Heart left ventricle (tissue), 13 donors: ENCODE data around the gene CTNNA1.

Source experiments
- POLR2A ChIP-seq, 2 donors: fragments of 450-650 bp; IDR thresholded peaks; one replicate each; pipeline ENCODE4 v1.6.1; 2017; ENCODE audit warnings: antibody characterized with exemption in 2 of 2, mild to moderate bottlenecking in 2 of 2, moderate library complexity in 2 of 2
- TF ChIP-seq, protein P1 (sequence below), 12 donors: fragments of 200-600 bp; sonication (generic) in 4 of 12; IDR thresholded peaks; one replicate each; pipeline versions ENCODE4 v1.5.0 to v1.8.0; 2018 to 2022; ENCODE audit warnings: antibody characterized with exemption in 12 of 12, mild to moderate bottlenecking in 5 of 12
- donor health status: ischemic (EF 13 %, LVEDD 7.1; RV severe dilation, severe dysfunction).
- donor health status: DM: no; HTN: yes; CAD: no.
- donor health status: DM: no; HTN: no; CAD: no.
- donor health status: ischemic (EF 25% LVEDD 6.9; RV normal size, moderate dysfunction).
- donor health status: ischemic (EF 25% LVEDD 5.7; RV mildly dilated, moderate dysfunction).
- donor health status: ischemic (EF 35%, LVEDD 5.7; RV mildly dilated, moderate dysfunction).
- donor health status: nonischemic (EF 11% LVEDD 7.7; RV severe dilation, severe dysfunction).
- donor health status: DM: yes; HTN: yes; CAD: no.
- donor health status: PGD.
- donor health status: ischemic (EF 29% LVEDD 5.4; RV normal size, mild dysfunction).
- donor health status: nonischemic (EF 23%, LVEDD 6.1; RV moderate dilation, normal function).

DNA sequence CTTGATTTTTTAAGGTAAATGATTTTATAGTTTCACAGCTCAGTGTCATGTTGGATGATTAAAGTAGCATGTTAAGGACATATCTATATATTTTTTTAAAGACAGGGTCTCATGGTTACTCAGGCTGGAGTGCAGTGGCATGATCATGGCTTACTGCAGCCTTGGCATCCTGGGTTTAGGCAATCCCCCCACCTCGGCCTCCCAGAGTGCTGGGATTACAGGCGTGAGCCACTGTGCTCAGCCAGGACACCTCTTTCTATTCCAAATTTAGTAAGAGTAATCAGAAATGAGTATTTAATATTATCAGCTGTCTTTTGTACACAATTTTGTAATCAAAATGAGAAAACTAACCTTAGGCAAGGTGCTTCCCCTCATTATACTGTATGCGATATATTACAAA, 160.5 kb downstream of the CTNNA1 start:
- TF ChIP-seq, protein P1, sequence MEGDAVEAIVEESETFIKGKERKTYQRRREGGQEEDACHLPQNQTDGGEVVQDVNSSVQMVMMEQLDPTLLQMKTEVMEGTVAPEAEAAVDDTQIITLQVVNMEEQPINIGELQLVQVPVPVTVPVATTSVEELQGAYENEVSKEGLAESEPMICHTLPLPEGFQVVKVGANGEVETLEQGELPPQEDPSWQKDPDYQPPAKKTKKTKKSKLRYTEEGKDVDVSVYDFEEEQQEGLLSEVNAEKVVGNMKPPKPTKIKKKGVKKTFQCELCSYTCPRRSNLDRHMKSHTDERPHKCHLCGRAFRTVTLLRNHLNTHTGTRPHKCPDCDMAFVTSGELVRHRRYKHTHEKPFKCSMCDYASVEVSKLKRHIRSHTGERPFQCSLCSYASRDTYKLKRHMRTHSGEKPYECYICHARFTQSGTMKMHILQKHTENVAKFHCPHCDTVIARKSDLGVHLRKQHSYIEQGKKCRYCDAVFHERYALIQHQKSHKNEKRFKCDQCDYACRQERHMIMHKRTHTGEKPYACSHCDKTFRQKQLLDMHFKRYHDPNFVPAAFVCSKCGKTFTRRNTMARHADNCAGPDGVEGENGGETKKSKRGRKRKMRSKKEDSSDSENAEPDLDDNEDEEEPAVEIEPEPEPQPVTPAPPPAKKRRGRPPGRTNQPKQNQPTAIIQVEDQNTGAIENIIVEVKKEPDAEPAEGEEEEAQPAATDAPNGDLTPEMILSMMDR (IDR thresholded peaks at IDR 0.05) = no peak
- TF ChIP-seq POLR2A (IDR thresholded peaks at IDR 0.05) = no peak
